ENCODE data around the gene SCAMP2.

Gene SCAMP2

DNA sequence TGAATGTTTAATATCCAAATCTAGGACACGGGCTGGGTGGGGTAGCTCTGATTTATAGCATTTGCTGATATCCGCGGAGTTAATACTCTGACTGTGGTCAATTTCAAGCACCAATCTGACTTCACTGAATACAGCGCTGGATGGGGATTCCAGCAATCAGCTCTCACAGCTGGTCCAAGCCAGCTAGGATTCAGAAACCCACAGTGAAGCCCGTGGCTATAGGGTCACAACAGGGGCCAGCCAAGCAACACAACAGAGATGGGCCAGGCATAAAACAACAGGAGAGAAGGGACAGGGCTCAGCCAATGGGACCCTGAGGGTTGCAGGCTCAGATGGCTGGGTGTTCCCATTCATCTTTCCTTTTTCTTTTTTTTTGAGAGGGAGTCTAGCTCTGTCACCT, 65.9 kb downstream of the SCAMP2 start:
- TF ChIP-seq, protein P1, sequence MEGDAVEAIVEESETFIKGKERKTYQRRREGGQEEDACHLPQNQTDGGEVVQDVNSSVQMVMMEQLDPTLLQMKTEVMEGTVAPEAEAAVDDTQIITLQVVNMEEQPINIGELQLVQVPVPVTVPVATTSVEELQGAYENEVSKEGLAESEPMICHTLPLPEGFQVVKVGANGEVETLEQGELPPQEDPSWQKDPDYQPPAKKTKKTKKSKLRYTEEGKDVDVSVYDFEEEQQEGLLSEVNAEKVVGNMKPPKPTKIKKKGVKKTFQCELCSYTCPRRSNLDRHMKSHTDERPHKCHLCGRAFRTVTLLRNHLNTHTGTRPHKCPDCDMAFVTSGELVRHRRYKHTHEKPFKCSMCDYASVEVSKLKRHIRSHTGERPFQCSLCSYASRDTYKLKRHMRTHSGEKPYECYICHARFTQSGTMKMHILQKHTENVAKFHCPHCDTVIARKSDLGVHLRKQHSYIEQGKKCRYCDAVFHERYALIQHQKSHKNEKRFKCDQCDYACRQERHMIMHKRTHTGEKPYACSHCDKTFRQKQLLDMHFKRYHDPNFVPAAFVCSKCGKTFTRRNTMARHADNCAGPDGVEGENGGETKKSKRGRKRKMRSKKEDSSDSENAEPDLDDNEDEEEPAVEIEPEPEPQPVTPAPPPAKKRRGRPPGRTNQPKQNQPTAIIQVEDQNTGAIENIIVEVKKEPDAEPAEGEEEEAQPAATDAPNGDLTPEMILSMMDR (IDR thresholded peaks at IDR 0.05; ENCODE audit: low read depth, low read length): no peak
- H3K4me3 ChIP-seq (ENCODE audit: low read depth, low read length): no peak overlapping the region

GRCh38 chr15:74804935-74805334, 68.2 kb downstream of the SCAMP2 start:
- H3K4me3 ChIP-seq (ENCODE audit: low read depth, low read length): no peak overlapping the region
- TF ChIP-seq, protein P1 (IDR thresholded peaks at IDR 0.05; ENCODE audit: low read depth, low read length): no peak

DNA sequence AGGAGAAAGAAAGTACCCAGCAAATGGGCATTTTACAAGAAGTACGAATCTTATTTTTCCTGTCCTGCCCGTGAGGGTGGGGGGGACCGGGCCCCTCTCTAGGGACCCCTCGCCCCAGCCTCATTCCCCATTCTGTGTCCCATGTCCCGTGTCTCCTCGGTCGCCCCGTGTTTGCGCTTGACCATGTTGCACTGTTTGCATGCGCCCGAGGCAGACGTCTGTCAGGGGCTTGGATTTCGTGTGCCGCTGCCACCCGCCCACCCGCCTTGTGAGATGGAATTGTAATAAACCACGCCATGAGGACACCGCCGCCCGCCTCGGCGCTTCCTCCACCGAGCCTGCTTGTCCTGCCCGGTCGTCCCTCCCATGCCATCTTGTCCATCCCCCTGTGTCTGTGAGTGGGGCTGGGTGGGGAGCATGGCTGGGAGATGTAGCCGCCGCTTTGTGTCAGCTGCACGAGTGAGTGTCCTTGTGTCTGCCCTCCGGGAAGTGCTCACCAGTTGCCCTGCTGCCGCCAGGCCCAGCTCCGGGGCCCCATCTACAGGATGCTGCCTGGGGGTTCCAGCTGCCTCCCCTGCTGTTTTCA, 70.2 kb downstream of the SCAMP2 start:
- TF ChIP-seq, protein P1 (IDR thresholded peaks at IDR 0.05; ENCODE audit: low read depth, low read length): no peak
- H3K4me3 ChIP-seq (ENCODE audit: low read depth, low read length): no peak overlapping the region

DNA sequence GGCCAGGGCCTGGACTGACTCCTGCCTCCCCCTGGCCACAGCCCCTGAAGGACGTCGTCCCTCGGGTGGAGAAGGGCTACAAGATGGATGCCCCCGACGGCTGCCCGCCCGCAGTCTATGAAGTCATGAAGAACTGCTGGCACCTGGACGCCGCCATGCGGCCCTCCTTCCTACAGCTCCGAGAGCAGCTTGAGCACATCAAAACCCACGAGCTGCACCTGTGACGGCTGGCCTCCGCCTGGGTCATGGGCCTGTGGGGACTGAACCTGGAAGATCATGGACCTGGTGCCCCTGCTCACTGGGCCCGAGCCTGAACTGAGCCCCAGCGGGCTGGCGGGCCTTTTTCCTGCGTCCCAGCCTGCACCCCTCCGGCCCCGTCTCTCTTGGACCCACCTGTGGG, 70.9 kb downstream of the SCAMP2 start:
- TF ChIP-seq, protein P1 (IDR thresholded peaks at IDR 0.05; ENCODE audit: low read depth, low read length): no peak
- H3K4me3 ChIP-seq (ENCODE audit: low read depth, low read length): no peak overlapping the region

DNA sequence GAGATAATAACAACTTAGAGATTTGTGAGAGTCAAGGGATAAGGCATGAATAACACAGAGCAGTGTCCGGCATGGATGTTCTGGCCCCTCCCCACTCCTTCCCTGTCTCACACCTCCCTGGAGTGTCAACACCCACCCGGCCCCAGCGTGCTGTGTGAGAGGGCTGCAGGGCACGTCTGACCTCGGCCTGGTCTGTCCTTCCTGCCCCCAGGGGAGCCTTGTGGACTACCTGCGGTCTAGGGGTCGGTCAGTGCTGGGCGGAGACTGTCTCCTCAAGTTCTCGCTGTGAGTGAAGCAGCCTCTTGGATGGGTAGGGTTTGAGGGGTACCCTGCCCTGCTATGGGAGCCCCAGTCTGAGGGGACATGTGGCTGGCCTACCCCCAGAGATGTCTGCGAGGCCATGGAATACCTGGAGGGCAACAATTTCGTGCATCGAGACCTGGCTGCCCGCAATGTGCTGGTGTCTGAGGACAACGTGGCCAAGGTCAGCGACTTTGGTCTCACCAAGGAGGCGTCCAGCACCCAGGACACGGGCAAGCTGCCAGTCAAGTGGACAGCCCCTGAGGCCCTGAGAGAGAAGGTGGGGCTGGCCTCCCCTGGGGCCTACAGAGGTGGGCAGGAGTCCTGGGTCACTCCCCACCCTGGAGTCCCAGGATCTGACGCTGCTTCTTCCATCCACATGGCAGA, 71.7 kb downstream of the SCAMP2 start:
- H3K4me3 ChIP-seq (ENCODE audit: low read depth, low read length): no peak overlapping the region
- TF ChIP-seq, protein P1 (IDR thresholded peaks at IDR 0.05; ENCODE audit: low read depth, low read length): no peak

DNA sequence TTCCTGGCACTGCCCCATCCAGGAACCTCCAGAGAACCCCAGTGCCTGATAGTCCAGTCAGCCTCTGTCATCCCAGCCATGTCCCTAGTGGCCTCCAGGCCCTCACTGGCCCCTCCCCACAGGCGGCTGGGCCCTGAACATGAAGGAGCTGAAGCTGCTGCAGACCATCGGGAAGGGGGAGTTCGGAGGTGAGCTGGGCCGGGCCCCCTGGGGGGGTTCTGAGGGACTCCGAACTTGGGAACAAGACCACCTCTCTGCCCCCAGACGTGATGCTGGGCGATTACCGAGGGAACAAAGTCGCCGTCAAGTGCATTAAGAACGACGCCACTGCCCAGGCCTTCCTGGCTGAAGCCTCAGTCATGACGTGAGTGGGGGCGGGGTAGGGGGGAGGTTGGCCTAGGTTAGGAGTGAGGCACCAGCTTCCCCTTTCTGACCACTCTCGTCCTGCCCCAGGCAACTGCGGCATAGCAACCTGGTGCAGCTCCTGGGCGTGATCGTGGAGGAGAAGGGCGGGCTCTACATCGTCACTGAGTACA, 72.5 kb downstream of the SCAMP2 start:
- H3K4me3 ChIP-seq (ENCODE audit: low read depth, low read length): no peak overlapping the region
- TF ChIP-seq, protein P1 (IDR thresholded peaks at IDR 0.05; ENCODE audit: low read depth, low read length): no peak

- TF ChIP-seq, protein P1 (IDR thresholded peaks at IDR 0.05; ENCODE audit: low read depth, low read length): peak; percentile 98
- no peak overlapping the region for H3K4me3 ChIP-seq (ENCODE audit: low read depth, low read length)
Measured at GRCh38 chr15:74799856-74800558, 73.2 kb downstream of the SCAMP2 start.
